Upper lobe of left lung (tissue), 4 donors: ENCODE results near the gene PYGL.

Experiments
- CTCF ChIP-seq, 6 experiments: fragments of 450-650 bp in 4 of 6; fragments of 200-600 bp in 2 of 6; sonication (generic) in 2 of 6; IDR thresholded peaks; one replicate each; pipeline ENCODE4 v1.5.1; 2016 to 2019; ENCODE audit warnings: antibody characterized with exemption in 6 of 6
- POLR2A ChIP-seq, 4 donors: fragments of 450-650 bp; IDR thresholded peaks; one replicate each; pipeline ENCODE4 v1.5.1; 2016 to 2017; ENCODE audit warnings: antibody characterized with exemption in 4 of 4, mild to moderate bottlenecking in 2 of 4

DNA sequence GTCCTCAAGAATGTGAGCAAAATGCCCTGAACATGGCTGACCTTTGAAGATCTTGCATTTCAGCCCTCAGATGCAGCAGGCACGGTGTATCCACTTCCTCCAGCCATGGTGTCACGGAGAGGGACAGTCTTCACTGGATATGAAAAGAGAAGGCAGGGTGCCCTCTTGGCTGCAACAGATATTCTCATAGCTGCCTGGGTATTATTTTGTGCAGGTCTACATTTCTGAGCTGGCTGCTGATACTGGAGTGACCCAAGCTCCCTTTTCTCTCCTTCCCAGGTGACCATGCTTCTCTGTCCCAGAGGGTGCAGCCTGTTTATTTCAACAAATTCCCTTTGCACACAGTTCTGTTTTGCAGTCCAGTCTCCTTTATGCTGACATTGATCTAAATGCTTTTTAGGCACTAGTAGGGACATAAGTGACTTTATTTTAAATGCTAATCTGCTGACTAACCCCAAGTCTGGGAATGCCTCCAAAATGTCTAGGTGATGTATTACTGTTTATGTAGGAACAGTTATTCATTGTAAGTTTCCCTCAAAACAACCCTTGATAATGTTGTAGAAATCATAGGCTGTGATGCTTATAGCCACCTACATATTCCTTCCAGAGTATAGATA, 17.4 kb upstream of the PYGL start:
- TF ChIP-seq POLR2A (IDR thresholded peaks at IDR 0.05) (no peak), CTCF (IDR thresholded peaks at IDR 0.05) (no peak)
